B cell (primary cell): ENCODE data around the gene OR52E5. TPM values are rescaled to one million over a fixed set of nuclear protein-coding genes. Genes with fewer than 3 reads are reported as not detected.

ENCODE experiments used
- ATAC-seq: fragments of 200-7000 bp; cut with Tn5 transposase; one replicate; pipeline ENCODE4 v1.10.0; 2021; ENCODE audit warnings: low read depth, mild to moderate bottlenecking, moderate number of reproducible peaks, moderate library complexity
- CTCF ChIA-PET: fragments of 350-600 bp; sonication (Branson Sonifier 250); formaldehyde crosslinking; loops from one replicate; lab custom pipeline; 2021; ENCODE audit warnings: antibody characterized with exemption, inconsistent platforms; lab: Charles Lee
- POLR2A ChIA-PET: fragments of 350-600 bp; sonication (Branson Sonifier 250); formaldehyde crosslinking; loops from one replicate; lab custom pipeline; 2021; ENCODE audit warnings: antibody characterized with exemption; lab: Charles Lee
- DNase-seq: peaks from one replicate; pipeline ENCODE4 v3.0.0; 2013
- H2AFZ ChIP-seq: 2 replicates; pipeline ENCODE4 v1.6.1; 2012; ENCODE audit warnings: mild to moderate bottlenecking, low read depth, low read length; ENCODE audit not compliant: insufficient read depth, poor library complexity, severe bottlenecking
- H3K27ac ChIP-seq, 2 donors: 1 replicate in 1 of 2; 2 replicates in 1 of 2; pipeline ENCODE4 v1.5.1; 2012 to 2013; ENCODE audit warnings: low read length in 2 of 2, mild to moderate bottlenecking in 2 of 2, moderate library complexity in 1 of 2
- H3K27me3 ChIP-seq, 4 experiments: fragments of 200-600 bp in 1 of 4; sonication (generic) in 1 of 4; replicated peaks in 1 of 4; 1 replicate in 2 of 4; 2 replicates in 2 of 4; pipeline versions ENCODE4 v1.6.1 to v1.7.0; 2013 to 2016; ENCODE audit warnings: low read length in 3 of 4, mild to moderate bottlenecking in 2 of 4, mixed read lengths in 1 of 4, moderate library complexity in 1 of 4; ENCODE audit not compliant: insufficient read depth in 4 of 4, control insufficient read depth in 3 of 4; ENCODE audit errors: control extremely low read depth in 1 of 4
- H3K36me3 ChIP-seq, 2 experiments: replicated peaks in 1 of 2; 1 replicate in 1 of 2; 2 replicates in 1 of 2; pipeline versions ENCODE4 v1.6.1 to v1.7.1; 2013; ENCODE audit warnings: low read length in 1 of 2; ENCODE audit not compliant: insufficient read depth in 2 of 2, control insufficient read depth in 1 of 2; ENCODE audit errors: control extremely low read depth in 1 of 2, extremely low read depth in 1 of 2
- H3K4me1 ChIP-seq, 2 donors: fragments of 200-600 bp in 1 of 2; sonication (generic) in 1 of 2; 1 replicate in 1 of 2; 2 replicates in 1 of 2; pipeline versions ENCODE4 v1.5.1 to v1.6.1; 2013 to 2017; ENCODE audit warnings: low read length in 2 of 2; ENCODE audit not compliant: control insufficient read depth in 2 of 2, insufficient read depth in 2 of 2
- H3K4me2 ChIP-seq: replicated peaks from 2 replicates; pipeline ENCODE3; 2012; ENCODE audit warnings: mild to moderate bottlenecking, low read depth, low read length; ENCODE audit not compliant: poor library complexity, severe bottlenecking
- H3K4me3 ChIP-seq, 5 experiments: fragments of 200-600 bp in 1 of 5; sonication (generic) in 1 of 5; 1 replicate in 3 of 5; 2 replicates in 2 of 5; pipeline versions ENCODE4 v1.5.1 to v1.7.0; 2011 to 2016; ENCODE audit warnings: low read length in 4 of 5, mild to moderate bottlenecking in 4 of 5, low read depth in 2 of 5, control low read depth in 1 of 5, moderate library complexity in 1 of 5; ENCODE audit not compliant: insufficient read depth in 1 of 5; ENCODE audit errors: control extremely low read depth in 1 of 5, extremely low read depth in 1 of 5
- H3K79me2 ChIP-seq: fragments of 200-600 bp; sonication (generic); one replicate; pipeline ENCODE4 v1.6.0; 2016; ENCODE audit warnings: low read length; ENCODE audit not compliant: control insufficient read depth, insufficient read depth
- H3K9ac ChIP-seq: fragments of 200-600 bp; sonication (generic); 2 replicates; pipeline ENCODE4 v1.6.1; 2017; ENCODE audit warnings: mild to moderate bottlenecking, low read length, moderate library complexity
- H3K9me3 ChIP-seq, 3 donors: one replicate each; pipeline versions ENCODE4 v1.6.1 to v1.7.1; 2013; ENCODE audit warnings: low read length in 2 of 3; ENCODE audit not compliant: control insufficient read depth in 2 of 3, insufficient read depth in 1 of 3; ENCODE audit errors: control extremely low read depth in 1 of 3
- H4K20me1 ChIP-seq: 2 replicates; pipeline ENCODE4 v1.6.0; 2012; ENCODE audit warnings: mild to moderate bottlenecking, low read length; ENCODE audit not compliant: insufficient read depth, control insufficient read depth, poor library complexity, severe bottlenecking
- H3K27ac Mint-ChIP-seq: one replicate; pipeline ENCODE4 v1.8.0; 2021; ENCODE audit warnings: mixed read lengths
- H3K27me3 Mint-ChIP-seq: one replicate; pipeline ENCODE4 v1.8.0; 2021; ENCODE audit warnings: mixed read lengths
- H3K4me1 Mint-ChIP-seq: one replicate; pipeline ENCODE4 v1.8.0; 2021; ENCODE audit warnings: mixed read lengths
- H3K4me3 Mint-ChIP-seq: one replicate; pipeline ENCODE4 v1.8.0; 2021; ENCODE audit warnings: mixed read lengths
- H3K9me3 Mint-ChIP-seq: one replicate; pipeline ENCODE4 v1.8.0; 2022; ENCODE audit warnings: mixed read lengths; ENCODE audit not compliant: insufficient read depth
- CTCF ChIP-seq: fragments of 200-600 bp; IDR thresholded peaks from one replicate; pipeline ENCODE4 v1.8.0; 2022; ENCODE audit warnings: antibody characterized with exemption, mild to moderate bottlenecking
- EZH2 ChIP-seq: IDR thresholded peaks from 2 replicates; pipeline ENCODE4 v1.6.1; 2012; ENCODE audit warnings: borderline replicate concordance, low read depth, mild to moderate bottlenecking, moderate library complexity, low read length; ENCODE audit not compliant: insufficient read depth, poor library complexity, severe bottlenecking
- WGBS: methylation state at CpG from one replicate; pipeline ENCODE4 v1.1.5; 2013; ENCODE audit warnings: missing lambda C conversion rate; ENCODE audit not compliant: insufficient coverage; 5-methylcytosine and 5-hydroxymethylcytosine counted together
- intact Hi-C: fragments of 100-400 bp; cut with micrococcal nuclease; formaldehyde crosslinking; loops from one replicate; pipeline ENCODE4 v1.10.0; 2022
- polyA plus RNA-seq: library from polyadenylated mRNA; depleted of rRNA; stranded (reverse); fragments of >200 nt; gene quantifications from 2 replicates; pipeline ENCODE4 v1.2.3, GENCODE V29; 2012
- total RNA-seq, 2 donors: library from RNA; stranded (reverse); fragments of 120-200 nt in 1 of 2; gene quantifications; 1 replicate in 1 of 2; 2 replicates in 1 of 2; pipeline versions ENCODE4 v1.2.3 to v1.2.4, GENCODE V29; 2013 to 2022

OR52E5 gene
- total and polyA plus RNA-seq, 2 donors (not counting 1 experiment from before 2014, with no cell fraction given): not detected

- Histone ChIP-seq H3K9ac (no peak overlapping the region), H3K4me1 (no peaks in the 10 kb centered on the region), H4K20me1 (no peaks in the 10 kb centered on the region), H3K79me2 (no peaks in the 10 kb centered on the region), H3K4me3 (no peak overlapping the region), H3K36me3 (no peaks in the 10 kb centered on the region), H2AFZ (no peak overlapping the region), H3K4me2 (no peak overlapping the region), H3K27ac (no peak overlapping the region), H3K27me3 (no peaks in the 10 kb centered on the region), H3K9me3 (peaks cover 0 to 36% (median 2%) of the 10 kb centered on the region in 3 donors)
- Mint-ChIP-seq H3K9me3 (peaks cover 7% of the 10 kb centered on the region), H3K4me3 (no peak overlapping the region), H3K27ac (no peak overlapping the region), H3K4me1 (no peaks in the 10 kb centered on the region), H3K27me3 (no peaks in the 10 kb centered on the region)
- 89% methylated on average over 15 of the region's 15 CpGs for WGBS
- ChIA-PET CTCF (no interaction called here), POLR2A (no interaction called here)
- DNase-seq (no peak), ATAC-seq (no peak)
- TF ChIP-seq CTCF (no peak), EZH2 (no peak)
- intact Hi-C loops: no loop called here
Measured at GRCh38 chr11:5928811-5929210, 35.8 kb downstream of the OR52E5 start.

DNA sequence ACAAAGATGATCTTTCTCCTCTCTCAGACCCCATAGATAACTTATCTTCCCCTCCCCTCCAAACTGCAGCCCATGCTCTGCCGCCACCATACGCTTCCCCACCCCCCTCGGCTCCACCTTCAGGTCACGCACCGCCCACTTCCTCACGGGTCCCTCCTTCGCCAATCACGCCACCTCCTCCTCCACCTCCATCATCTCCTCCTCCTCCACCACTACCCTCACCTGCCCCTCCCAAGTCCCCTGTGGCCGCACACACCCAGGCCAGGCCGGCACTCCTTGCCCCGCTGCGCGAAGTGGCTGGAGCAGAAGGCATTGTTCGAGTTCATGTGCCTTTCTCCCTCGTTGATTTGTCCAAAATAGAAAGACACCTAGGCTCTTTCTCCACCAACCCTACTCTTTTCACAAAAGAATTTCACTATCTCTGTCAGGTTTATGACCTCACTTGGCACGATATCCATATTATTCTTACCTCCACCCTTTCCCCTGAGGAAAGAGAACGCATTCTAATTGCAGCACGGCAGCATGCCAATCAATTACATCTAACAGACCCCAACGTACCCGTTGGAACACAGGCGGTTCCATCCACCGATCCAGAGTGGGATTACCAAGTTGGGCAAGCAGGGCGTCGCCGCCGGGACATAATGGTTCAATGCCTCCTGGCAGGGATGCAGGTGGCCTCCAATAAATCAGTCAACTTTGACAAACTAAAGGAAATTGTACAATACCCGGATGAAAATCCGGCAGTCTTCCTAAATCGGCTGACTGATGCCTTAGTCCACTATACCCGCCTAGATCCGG is 36.8 kb downstream of the OR52E5 start:
- POLR2A ChIA-PET: no interaction called here
- WGBS: 94% methylated on average over 31 of the region's 31 CpGs

More for the DNA sequence above, 36.8 kb downstream of the OR52E5 start:
- H3K27me3 Mint-ChIP-seq: no peaks in the 10 kb centered on the region
- H3K27ac Mint-ChIP-seq: no peak overlapping the region
- Histone ChIP-seq H3K4me3 (no peak overlapping the region), H3K4me1 (no peaks in the 10 kb centered on the region), H3K4me2 (no peak overlapping the region), H3K36me3 (no peaks in the 10 kb centered on the region), H3K79me2 (no peaks in the 10 kb centered on the region), H4K20me1 (no peaks in the 10 kb centered on the region), H3K27me3 (no peaks in the 10 kb centered on the region), H3K9ac (no peak overlapping the region), H3K9me3 (peaks cover 0 to 34% (median 2%) of the 10 kb centered on the region in 3 donors), H3K27ac (no peak overlapping the region), H2AFZ (no peak overlapping the region)
- no peak overlapping the region for H3K4me3 Mint-ChIP-seq
- CTCF ChIA-PET: no interaction called here
- intact Hi-C loops: no loop called here
- TF ChIP-seq EZH2 (no peak), CTCF (no peak)
- DNase-seq: no peak
- no peak for ATAC-seq
- H3K9me3 Mint-ChIP-seq: peaks cover 7% of the 10 kb centered on the region
- no peaks in the 10 kb centered on the region for H3K4me1 Mint-ChIP-seq
